DOHH2 (cell line): ENCODE results near the gene C1orf122.
A peak's percentile ranks its signal among the peaks of the same experiment; 100 is the strongest.

ENCODE experiments used
- H3F3A ChIP-seq: fragments of 200-600 bp; sonication (generic), shearing (Covaris generic); 2 replicates; pipeline ENCODE4 v1.6.0; 2016; ENCODE audit warnings: antibody characterized with exemption, mild to moderate bottlenecking; ENCODE audit not compliant: control insufficient read depth, insufficient read depth
- H3K27ac ChIP-seq: fragments of 200-600 bp; sonication (generic); 2 replicates; pipeline ENCODE4 v1.5.1; 2014; ENCODE audit warnings: low read depth, mild to moderate bottlenecking, low read length, moderate library complexity
- H3K27me3 ChIP-seq: fragments of 200-600 bp; sonication (generic); 2 replicates; pipeline ENCODE4 v1.6.1; 2014; ENCODE audit warnings: mild to moderate bottlenecking, low read length, mixed read lengths; ENCODE audit not compliant: control insufficient read depth
- H3K36me3 ChIP-seq: fragments of 200-600 bp; sonication (generic); 2 replicates; pipeline ENCODE4 v1.6.1; 2014; ENCODE audit warnings: mild to moderate bottlenecking, low read length, moderate library complexity, mixed read lengths; ENCODE audit not compliant: control insufficient read depth
- H3K4me1 ChIP-seq: fragments of 200-600 bp; sonication (generic); 2 replicates; pipeline ENCODE4 v1.6.1; 2014; ENCODE audit warnings: mild to moderate bottlenecking, low read length, mixed read lengths; ENCODE audit not compliant: control insufficient read depth
- H3K4me2 ChIP-seq: fragments of 200-600 bp; sonication (generic); 2 replicates; pipeline ENCODE4 v1.6.0; 2014; ENCODE audit warnings: mild to moderate bottlenecking, low read length, moderate library complexity
- H3K4me3 ChIP-seq: fragments of 200-600 bp; sonication (generic); 2 replicates; pipeline ENCODE4 v1.5.1; 2014; ENCODE audit warnings: mild to moderate bottlenecking, low read length, mixed read lengths
- H3K79me2 ChIP-seq: fragments of 200-600 bp; sonication (generic); 2 replicates; pipeline ENCODE4 v1.6.1; 2014; ENCODE audit warnings: mild to moderate bottlenecking, low read length, mixed read lengths; ENCODE audit not compliant: control insufficient read depth
- H3K9me2 ChIP-seq: fragments of 200-600 bp; sonication (generic); replicated peaks from 2 replicates; pipeline ENCODE4 v1.6.1; 2014; ENCODE audit warnings: mild to moderate bottlenecking, low read length, mixed read lengths; ENCODE audit not compliant: control insufficient read depth
- H3K9me3 ChIP-seq: fragments of 200-600 bp; sonication (generic); 2 replicates; pipeline ENCODE4 v1.6.1; 2014; ENCODE audit warnings: antibody characterized with exemption, low read length, mixed read lengths; ENCODE audit not compliant: control insufficient read depth, insufficient read depth
- H4K20me1 ChIP-seq: fragments of 200-600 bp; sonication (generic); 2 replicates; pipeline ENCODE4 v1.6.0; 2014; ENCODE audit warnings: low read depth, mild to moderate bottlenecking, antibody characterized with exemption, low read length, moderate library complexity; ENCODE audit not compliant: control insufficient read depth, insufficient read depth
- CTCF ChIP-seq: fragments of 200-600 bp; sonication (generic); IDR thresholded peaks from one replicate; pipeline ENCODE4 v1.5.1; 2014; ENCODE audit warnings: antibody characterized with exemption, mild to moderate bottlenecking, low read depth, low read length; ENCODE audit not compliant: poor library complexity, severe bottlenecking
- EZH2phosphoT487 ChIP-seq: fragments of 200-600 bp; sonication (generic); IDR thresholded peaks from 2 replicates; pipeline ENCODE4 v1.6.1; 2017; ENCODE audit warnings: borderline replicate concordance, mild to moderate bottlenecking, antibody characterized with exemption, low read length, moderate library complexity, mixed read lengths

C1orf122 gene

GRCh38 chr1:37851782-37852210 lies 44.2 kb downstream of the C1orf122 start:
- Histone ChIP-seq H3K4me1 (peaks cover 24% of the 10 kb centered on the region), H4K20me1 (no peaks in the 10 kb centered on the region), H3K4me3 (no peak overlapping the region), H3K4me2 (peak overlapping the region; percentile 32; the same call in 1 of the 2 replicates), H3K9me2 (no peaks in the 10 kb centered on the region), H3K9me3 (no peaks in the 10 kb centered on the region), H3K27me3 (no peaks in the 10 kb centered on the region), H3K79me2 (peaks cover 96% of the 10 kb centered on the region), H3K27ac (no peak overlapping the region), H3F3A (peaks cover 8% of the 10 kb centered on the region), H3K36me3 (peaks cover 65% of the 10 kb centered on the region)
- TF ChIP-seq CTCF (no peak), EZH2phosphoT487 (no peak)

- Histone ChIP-seq H3K36me3 (peaks cover 66% of the 10 kb centered on the region), H3K79me2 (peaks cover 96% of the 10 kb centered on the region), H3K27ac (no peak overlapping the region), H3K9me3 (no peaks in the 10 kb centered on the region), H3K4me3 (no peak overlapping the region), H3K4me2 (no peak overlapping the region), H3K4me1 (peaks cover 25% of the 10 kb centered on the region), H4K20me1 (no peaks in the 10 kb centered on the region), H3K9me2 (no peaks in the 10 kb centered on the region), H3F3A (peaks cover 8% of the 10 kb centered on the region), H3K27me3 (no peaks in the 10 kb centered on the region)
- TF ChIP-seq CTCF: no peak
- no peak for TF ChIP-seq EZH2phosphoT487
Measured at GRCh38 chr1:37853157-37853556, 45.6 kb downstream of the C1orf122 start.

- H3F3A ChIP-seq: peaks cover 8% of the 10 kb centered on the region
- no peak overlapping the region for H3K4me2 ChIP-seq
- H3K27ac ChIP-seq: no peak overlapping the region
- H3K9me2 ChIP-seq: no peaks in the 10 kb centered on the region
- H3K27me3 ChIP-seq: no peaks in the 10 kb centered on the region
- H3K36me3 ChIP-seq: peaks cover 61% of the 10 kb centered on the region
- TF ChIP-seq EZH2phosphoT487 (no peak), CTCF (no peak)
- peaks cover 96% of the 10 kb centered on the region for H3K79me2 ChIP-seq
- 0 out of 2 replicates have a peak, but pooled peaks cover 4% of the 10 kb centered on the region for H4K20me1 ChIP-seq
- peaks cover 31% of the 10 kb centered on the region for H3K4me1 ChIP-seq
- H3K4me3 ChIP-seq: no peak overlapping the region
- no peaks in the 10 kb centered on the region for H3K9me3 ChIP-seq
Measured at GRCh38 chr1:37854406-37854805, 46.8 kb downstream of the C1orf122 start.
